GM20431 (cell line): ENCODE measurements around the gene RBPJ.
"Not testable (repeated sequence)": the region's sequence is repeated elsewhere in the genome, so short reads cannot be mapped to it uniquely, and the experiment has no call there.

Source experiments
- in situ Hi-C: fragments of 300-500 bp; cut with MseI, MboI; formaldehyde crosslinking; loops from one replicate; pipeline ENCODE4 v1.15.0; 2020; ENCODE audit warnings: low sequenced_read_pairs; ENCODE audit not compliant: unreplicated experiment

Gene RBPJ

GRCh38 chr4:26300314-26301307, 20.2 kb upstream of the RBPJ start:
- in situ Hi-C loops: no loop called here

DNA sequence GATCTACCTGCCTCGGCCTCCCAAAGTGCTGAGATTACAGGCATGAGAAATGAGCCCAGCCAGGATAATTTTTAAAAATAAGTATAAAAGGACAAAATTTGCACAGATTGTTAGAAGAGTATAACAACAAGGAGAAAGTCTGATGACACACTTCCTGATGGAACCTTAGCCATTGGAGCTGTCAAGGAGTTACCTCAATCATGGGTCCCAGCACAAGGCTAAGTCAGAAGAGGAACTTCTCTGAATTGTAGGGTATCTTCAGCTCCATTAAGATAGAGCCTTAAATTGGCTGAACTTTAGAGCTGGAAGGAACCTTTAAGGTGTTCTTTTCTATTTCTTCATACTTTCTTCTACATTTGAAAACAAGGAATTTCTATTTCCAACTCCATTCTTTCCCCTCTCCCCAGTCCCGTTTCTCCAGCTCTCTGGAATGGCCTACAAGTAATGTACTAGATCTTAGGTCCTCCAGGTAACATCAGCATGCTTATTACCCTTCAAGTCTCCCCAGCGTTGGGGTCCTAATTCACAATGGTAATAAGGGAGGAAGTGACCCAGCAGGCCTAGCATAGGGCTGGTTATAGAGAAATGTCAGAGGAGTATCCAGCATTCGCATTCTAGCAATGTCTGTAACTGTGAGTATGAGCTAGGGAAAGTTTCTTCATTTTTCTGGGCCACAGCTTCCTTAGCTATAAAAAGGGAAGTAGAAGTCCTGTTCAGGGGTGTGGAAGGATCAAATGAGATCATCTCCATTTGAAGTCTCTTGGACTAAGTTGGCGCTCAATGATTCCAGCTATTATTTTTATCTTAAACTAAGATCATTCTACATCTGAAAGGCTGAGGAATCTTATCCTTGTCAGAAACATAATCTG, 18.5 kb upstream of the RBPJ start:
- in situ Hi-C loops: no loop called here

DNA sequence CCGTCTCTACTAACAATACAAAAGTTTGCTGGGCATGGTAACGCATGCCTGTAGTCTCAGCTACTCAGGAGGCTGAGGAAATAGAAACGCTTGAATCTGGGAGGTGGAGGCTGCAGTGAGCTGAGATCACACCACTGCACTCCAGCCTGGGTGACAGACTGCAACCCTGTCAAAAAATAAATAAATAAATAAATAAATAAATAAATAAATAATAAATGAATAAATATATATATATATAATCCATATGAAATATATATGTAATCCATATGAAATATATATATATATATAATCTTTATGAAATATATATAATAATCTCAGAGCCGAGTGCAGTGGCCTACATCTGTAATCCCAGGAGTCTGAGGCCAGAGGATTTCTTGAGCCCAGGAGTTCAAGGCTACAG, 17.8 kb upstream of the RBPJ start:
- in situ Hi-C loops: no loop called here

GRCh38 chr4:26307037-26307800, 13.6 kb upstream of the RBPJ start:
- in situ Hi-C loops: no loop called here

GRCh38 chr4:26308568-26308967, 12.2 kb upstream of the RBPJ start:
- in situ Hi-C loops: no loop called here

DNA sequence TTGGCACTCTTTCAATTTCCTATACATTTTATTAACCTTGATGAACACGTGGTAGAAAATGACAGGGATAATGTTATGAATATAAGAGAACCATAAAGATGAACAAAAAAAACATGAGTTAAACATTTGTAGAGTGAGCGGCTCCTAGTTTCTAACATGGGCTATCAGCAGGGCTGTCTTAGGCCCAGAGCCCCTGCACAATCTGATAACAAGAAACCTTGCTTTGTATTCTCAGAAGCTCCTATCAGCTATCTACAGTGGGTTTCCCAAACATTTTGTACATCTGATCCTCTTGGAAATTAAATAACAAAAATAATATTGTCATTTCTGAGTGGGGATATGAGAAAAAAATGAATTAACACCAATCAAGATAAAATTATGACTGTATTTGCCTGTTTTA, 10.6 kb upstream of the RBPJ start:
- in situ Hi-C loops: no loop called here

- in situ Hi-C loops: no loop called here
Measured at GRCh38 chr4:26311633-26312032, 9.2 kb upstream of the RBPJ start.

- in situ Hi-C loops: not testable (repeated sequence)
Measured at GRCh38 chr4:26315316-26315932, 5.4 kb upstream of the RBPJ start.

DNA sequence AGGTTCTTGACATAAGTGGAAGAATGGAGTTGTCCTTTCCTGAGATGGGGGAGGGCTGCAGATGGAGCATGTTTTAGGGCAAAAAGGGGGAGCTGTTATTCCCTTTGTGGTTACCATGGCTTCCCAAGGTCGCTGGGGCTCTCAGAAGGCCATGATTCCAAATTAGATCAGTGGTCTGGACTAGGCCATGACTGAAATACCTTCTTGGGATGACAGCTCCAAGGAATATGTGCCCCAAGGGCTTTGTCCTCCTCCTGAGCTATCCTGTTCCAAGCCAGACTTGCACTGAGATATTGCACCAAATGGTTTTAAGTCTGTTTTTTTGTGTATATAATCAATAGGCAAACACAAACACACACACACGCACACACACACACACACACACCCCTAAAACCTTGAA, 3.0 kb upstream of the RBPJ start:
- in situ Hi-C loops: no loop called here

GRCh38 chr4:26319467-26319948, 1.3 kb upstream of the RBPJ start:
- in situ Hi-C loops: no loop called here

GRCh38 chr4:26319949-26320537, 771 bp upstream of the RBPJ start:
- in situ Hi-C loops: no loop called here

GRCh38 chr4:26321373-26322221, 783 bp downstream of the RBPJ start:
- in situ Hi-C loops: no loop called here

DNA sequence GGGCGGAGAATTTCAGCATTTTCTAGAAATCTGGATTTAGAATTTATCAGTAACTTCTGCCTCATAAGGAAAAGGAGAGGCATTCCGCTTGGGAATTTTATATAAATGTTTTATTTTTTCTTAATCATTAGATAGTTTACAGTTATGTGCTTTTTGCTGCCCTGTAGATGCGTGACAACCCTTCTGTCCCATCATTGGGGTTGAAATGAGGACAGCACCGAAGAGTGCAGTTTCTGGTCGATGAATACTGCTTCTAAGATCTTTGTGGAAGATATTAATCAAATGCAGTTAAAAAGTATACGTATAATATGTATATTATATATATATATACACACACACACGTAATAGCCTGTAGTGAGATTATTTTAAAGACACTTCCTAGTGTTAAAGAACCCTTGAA, 1.5 kb downstream of the RBPJ start:
- in situ Hi-C loops: no loop called here

GRCh38 chr4:26323821-26324220, 3.0 kb downstream of the RBPJ start:
- in situ Hi-C loops: no loop called here

GRCh38 chr4:26325191-26325590, 4.4 kb downstream of the RBPJ start:
- in situ Hi-C loops: no loop called here

- in situ Hi-C loops: no loop called here
Measured at GRCh38 chr4:26326791-26327190, 6.0 kb downstream of the RBPJ start.

DNA sequence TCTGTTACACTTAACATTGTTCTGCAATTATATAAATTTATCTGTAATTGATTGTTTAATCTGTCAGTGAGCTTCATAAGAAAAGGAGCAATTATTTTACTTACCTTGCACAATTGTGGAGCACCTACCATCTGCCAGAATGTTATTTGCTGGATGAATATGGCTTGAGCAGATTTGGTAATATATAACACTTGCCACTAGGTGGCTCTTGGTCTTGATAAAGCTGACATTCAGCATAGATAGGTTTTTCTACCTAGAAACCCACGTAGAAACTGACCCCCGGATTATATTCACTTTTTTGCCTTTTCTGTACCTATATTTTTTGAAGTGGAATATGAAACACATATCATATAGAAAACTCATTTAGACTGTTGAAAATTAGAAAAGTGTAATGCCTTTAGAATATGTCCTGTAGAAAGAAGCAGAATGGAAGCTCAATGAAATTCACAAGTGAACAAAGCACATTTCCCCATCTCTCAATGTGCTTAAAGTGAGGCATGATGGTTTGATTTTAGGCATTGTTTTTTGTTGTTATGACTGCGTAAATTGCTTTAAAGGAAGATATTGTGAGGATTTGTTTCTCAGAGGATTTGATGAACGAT, 9.5 kb downstream of the RBPJ start:
- in situ Hi-C loops: loop anchor here (10.0 kb wide), 1 partner anchor 85 kb away; no protein-coding TSS in a partner anchor

DNA sequence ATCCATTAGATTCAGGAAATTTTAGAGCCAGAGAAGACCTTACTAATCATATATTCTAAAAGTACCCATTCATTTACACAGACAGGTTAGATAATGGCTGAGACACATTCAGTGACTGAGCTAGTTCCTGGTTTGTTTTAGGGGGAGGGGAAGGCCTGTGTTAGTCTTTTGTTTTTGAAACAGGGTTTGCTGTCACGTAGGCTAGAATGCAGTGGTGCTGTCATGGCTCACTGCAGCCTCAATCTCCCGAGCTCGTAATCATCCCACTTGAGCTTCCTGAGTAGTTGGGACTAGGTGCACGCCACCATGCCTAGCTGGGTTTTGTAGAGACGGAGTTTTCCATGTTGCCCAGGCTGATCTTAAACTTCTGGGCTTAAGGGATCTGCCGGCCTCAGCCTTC, 10.1 kb downstream of the RBPJ start:
- in situ Hi-C loops: loop anchor here (10.0 kb wide), 1 partner anchor 84 kb away; no protein-coding TSS in a partner anchor
